ENCODE data around the gene ERP29. TPM values are rescaled to one million over a fixed set of nuclear protein-coding genes. Genes with fewer than 3 reads are reported as not detected.
A peak's percentile ranks its signal among the peaks of the same experiment; 100 is the strongest.

The ERP29 gene
- total and polyA plus RNA-seq, 9 donors, result 55.3 to 89.5 (median 74.1) TPM

- H3K9me3 ChIP-seq (replicated peaks; ENCODE audit: control insufficient read depth, low read depth, low read length), result no peaks in the 10 kb centered on the region
- H3K36me3 ChIP-seq (ENCODE audit: control insufficient read depth, insufficient read depth, low read length), result peaks cover 17% of the 10 kb centered on the region
- H3K4me1 ChIP-seq (ENCODE audit: control insufficient read depth, insufficient read depth, low read length), result peaks cover 21% of the 10 kb centered on the region
- DNase-seq, result peak; percentile 54
- no peaks in the 10 kb centered on the region for H3K27me3 ChIP-seq (ENCODE audit: control insufficient read depth, insufficient read depth, low read length)
- H3K4me3 ChIP-seq (ENCODE audit: low read length), result peak overlapping the region; percentile 61
- WGBS (ENCODE audit: insufficient coverage), result 2% methylated on average over 45 of the region's 54 CpGs
- peak overlapping the region; percentile 67 for H3K27ac ChIP-seq (ENCODE audit: low read length)
These were observed 576 bp downstream of the ERP29 start for GRCh38 chr12:112013601-112014402.

GRCh38 chr12:112015938-112016337 is 2.7 kb downstream of the ERP29 start:
- no peak for DNase-seq
- Histone ChIP-seq H3K9me3 (replicated peaks; ENCODE audit: control insufficient read depth, low read depth, low read length) (no peaks in the 10 kb centered on the region), H3K36me3 (ENCODE audit: control insufficient read depth, insufficient read depth, low read length) (peaks cover 37% of the 10 kb centered on the region), H3K27me3 (ENCODE audit: control insufficient read depth, insufficient read depth, low read length) (no peaks in the 10 kb centered on the region), H3K27ac (ENCODE audit: low read length) (no peak overlapping the region), H3K4me3 (ENCODE audit: low read length) (no peak overlapping the region), H3K4me1 (ENCODE audit: control insufficient read depth, insufficient read depth, low read length) (peaks cover 21% of the 10 kb centered on the region)
- 100% methylated on average over 4 of the region's 6 CpGs for WGBS (ENCODE audit: insufficient coverage)

GRCh38 chr12:112017041-112017440 is 3.8 kb downstream of the ERP29 start:
- peaks cover 16% of the 10 kb centered on the region for H3K4me1 ChIP-seq (ENCODE audit: control insufficient read depth, insufficient read depth, low read length)
- H3K27ac ChIP-seq (ENCODE audit: low read length), result no peak overlapping the region
- H3K36me3 ChIP-seq (ENCODE audit: control insufficient read depth, insufficient read depth, low read length), result peaks cover 47% of the 10 kb centered on the region
- no peaks in the 10 kb centered on the region for H3K27me3 ChIP-seq (ENCODE audit: control insufficient read depth, insufficient read depth, low read length)
- H3K4me3 ChIP-seq (ENCODE audit: low read length), result no peak overlapping the region
- WGBS (ENCODE audit: insufficient coverage), result no CpG with 5 or more reads among the region's 1 CpG
- H3K9me3 ChIP-seq (replicated peaks; ENCODE audit: control insufficient read depth, low read depth, low read length), result no peaks in the 10 kb centered on the region
- no peak for DNase-seq

GRCh38 chr12:112018571-112019237 is 5.5 kb downstream of the ERP29 start:
- Histone ChIP-seq H3K27me3 (ENCODE audit: control insufficient read depth, insufficient read depth, low read length) (no peaks in the 10 kb centered on the region), H3K27ac (ENCODE audit: low read length) (no peak overlapping the region), H3K9me3 (replicated peaks; ENCODE audit: control insufficient read depth, low read depth, low read length) (no peaks in the 10 kb centered on the region), H3K4me3 (ENCODE audit: low read length) (no peak overlapping the region), H3K36me3 (ENCODE audit: control insufficient read depth, insufficient read depth, low read length) (peaks cover 55% of the 10 kb centered on the region), H3K4me1 (ENCODE audit: control insufficient read depth, insufficient read depth, low read length) (peaks cover 9% of the 10 kb centered on the region)
- DNase-seq, result no peak
- no CpG with 5 or more reads among the region's 2 CpGs for WGBS (ENCODE audit: insufficient coverage)

- Histone ChIP-seq H3K27me3 (ENCODE audit: control insufficient read depth, insufficient read depth, low read length) (no peaks in the 10 kb centered on the region), H3K4me3 (ENCODE audit: low read length) (no peak overlapping the region), H3K4me1 (ENCODE audit: control insufficient read depth, insufficient read depth, low read length) (no peaks in the 10 kb centered on the region), H3K27ac (ENCODE audit: low read length) (no peak overlapping the region), H3K9me3 (replicated peaks; ENCODE audit: control insufficient read depth, low read depth, low read length) (no peaks in the 10 kb centered on the region), H3K36me3 (ENCODE audit: control insufficient read depth, insufficient read depth, low read length) (peaks cover 61% of the 10 kb centered on the region)
- DNase-seq, result no peak
- 86% methylated on average over 4 of the region's 8 CpGs for WGBS (ENCODE audit: insufficient coverage)
These were observed 7.8 kb downstream of the ERP29 start for GRCh38 chr12:112020947-112021457.

- Histone ChIP-seq H3K9me3 (replicated peaks; ENCODE audit: control insufficient read depth, low read depth, low read length) (no peaks in the 10 kb centered on the region), H3K36me3 (ENCODE audit: control insufficient read depth, insufficient read depth, low read length) (peaks cover 58% of the 10 kb centered on the region), H3K27ac (ENCODE audit: low read length) (no peak overlapping the region), H3K4me3 (ENCODE audit: low read length) (no peak overlapping the region), H3K27me3 (ENCODE audit: control insufficient read depth, insufficient read depth, low read length) (no peaks in the 10 kb centered on the region), H3K4me1 (ENCODE audit: control insufficient read depth, insufficient read depth, low read length) (no peaks in the 10 kb centered on the region)
- no peak for DNase-seq
- 83% methylated on average over 11 of the region's 11 CpGs for WGBS (ENCODE audit: insufficient coverage)
These were observed 9.2 kb downstream of the ERP29 start for GRCh38 chr12:112022241-112023016.

- Histone ChIP-seq H3K27ac (ENCODE audit: low read length) (no peak overlapping the region), H3K36me3 (ENCODE audit: control insufficient read depth, insufficient read depth, low read length) (peaks cover 54% of the 10 kb centered on the region), H3K4me3 (ENCODE audit: low read length) (no peak overlapping the region), H3K9me3 (replicated peaks; ENCODE audit: control insufficient read depth, low read depth, low read length) (no peaks in the 10 kb centered on the region), H3K4me1 (ENCODE audit: control insufficient read depth, insufficient read depth, low read length) (no peaks in the 10 kb centered on the region), H3K27me3 (ENCODE audit: control insufficient read depth, insufficient read depth, low read length) (no peaks in the 10 kb centered on the region)
- no peak for DNase-seq
- no CpG with 5 or more reads among the region's 4 CpGs for WGBS (ENCODE audit: insufficient coverage)
These were observed 10.7 kb downstream of the ERP29 start for GRCh38 chr12:112023759-112024396.

- H3K36me3 ChIP-seq (ENCODE audit: control insufficient read depth, insufficient read depth, low read length), result peaks cover 46% of the 10 kb centered on the region
- H3K4me3 ChIP-seq (ENCODE audit: low read length), result no peak overlapping the region
- H3K9me3 ChIP-seq (replicated peaks; ENCODE audit: control insufficient read depth, low read depth, low read length), result no peaks in the 10 kb centered on the region
- H3K4me1 ChIP-seq (ENCODE audit: control insufficient read depth, insufficient read depth, low read length), result no peaks in the 10 kb centered on the region
- WGBS (ENCODE audit: insufficient coverage), result 78% methylated on average over 4 of the region's 4 CpGs
- no peak overlapping the region for H3K27ac ChIP-seq (ENCODE audit: low read length)
- no peaks in the 10 kb centered on the region for H3K27me3 ChIP-seq (ENCODE audit: control insufficient read depth, insufficient read depth, low read length)
- DNase-seq, result no peak
These were observed 12.7 kb downstream of the ERP29 start for GRCh38 chr12:112025808-112026375.

- peaks cover 39% of the 10 kb centered on the region for H3K36me3 ChIP-seq (ENCODE audit: control insufficient read depth, insufficient read depth, low read length)
- no CpG with 5 or more reads among the region's 2 CpGs for WGBS (ENCODE audit: insufficient coverage)
These were observed 16.1 kb downstream of the ERP29 start for GRCh38 chr12:112029301-112029700.

More at GRCh38 chr12:112029301-112029700, 16.1 kb downstream of the ERP29 start:
- H3K27me3 ChIP-seq (ENCODE audit: control insufficient read depth, insufficient read depth, low read length), result no peaks in the 10 kb centered on the region
- H3K27ac ChIP-seq (ENCODE audit: low read length), result no peak overlapping the region
- no peak overlapping the region for H3K4me3 ChIP-seq (ENCODE audit: low read length)
- H3K9me3 ChIP-seq (replicated peaks; ENCODE audit: control insufficient read depth, low read depth, low read length), result no peaks in the 10 kb centered on the region
- DNase-seq, result peak; percentile 11
- no peaks in the 10 kb centered on the region for H3K4me1 ChIP-seq (ENCODE audit: control insufficient read depth, insufficient read depth, low read length)

All from muscle of leg (tissue), 11 donors.